WTC11 (cell line): ENCODE results near the gene KIAA1328.

Experiments used
- NR3C1 ChIP-seq: sonication (generic); formaldehyde crosslinking; conservative IDR thresholded peaks from 2 replicates; pipeline ENCODE4 v1.8.1; 2023; ENCODE audit warnings: low read depth, mild to moderate bottlenecking, missing genetic modification reagents
- ZNF671 ChIP-seq: fragments of 250-450 bp; sonication (Bioruptor Pico); IDR thresholded peaks from 2 replicates; pipeline ENCODE4 v1.8.0; 2021; ENCODE audit warnings: mild to moderate bottlenecking
- TF ChIP-seq, protein P1 (sequence below): fragments of 200-600 bp; IDR thresholded peaks from 2 replicates; pipeline ENCODE4 v1.8.0; 2022; ENCODE audit warnings: antibody characterized with exemption
- TF ChIP-seq, protein P2 (sequence below): sonication (generic); formaldehyde crosslinking; IDR thresholded peaks from 2 replicates; pipeline ENCODE4 v1.8.0; 2022; ENCODE audit warnings: mild to moderate bottlenecking, missing genetic modification reagents
- TF ChIP-seq, protein P3 (sequence below): sonication (generic); formaldehyde crosslinking; IDR thresholded peaks from 2 replicates; pipeline ENCODE4 v1.8.1; 2022; ENCODE audit warnings: low read depth, missing genetic modification reagents, borderline replicate concordance

DNA sequence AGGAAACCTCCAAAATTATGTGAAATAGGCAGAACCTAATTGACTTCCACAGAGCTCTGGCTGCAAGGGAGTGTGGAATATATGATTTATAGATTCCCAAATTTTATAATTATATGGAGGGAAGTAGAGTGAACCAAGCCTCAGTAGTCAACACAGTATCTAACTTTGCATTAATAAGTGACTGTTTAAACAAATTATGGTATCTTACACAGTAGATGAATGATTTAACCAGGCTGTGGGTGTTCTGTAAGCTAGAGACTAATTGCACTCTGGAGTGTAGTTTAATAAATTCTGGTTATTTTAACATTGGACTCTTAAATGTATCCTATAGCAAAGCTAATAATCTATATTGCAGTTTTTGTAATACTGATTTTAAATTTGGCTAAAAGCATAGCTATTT is 183.5 kb downstream of the KIAA1328 start:
- TF ChIP-seq, protein P1, sequence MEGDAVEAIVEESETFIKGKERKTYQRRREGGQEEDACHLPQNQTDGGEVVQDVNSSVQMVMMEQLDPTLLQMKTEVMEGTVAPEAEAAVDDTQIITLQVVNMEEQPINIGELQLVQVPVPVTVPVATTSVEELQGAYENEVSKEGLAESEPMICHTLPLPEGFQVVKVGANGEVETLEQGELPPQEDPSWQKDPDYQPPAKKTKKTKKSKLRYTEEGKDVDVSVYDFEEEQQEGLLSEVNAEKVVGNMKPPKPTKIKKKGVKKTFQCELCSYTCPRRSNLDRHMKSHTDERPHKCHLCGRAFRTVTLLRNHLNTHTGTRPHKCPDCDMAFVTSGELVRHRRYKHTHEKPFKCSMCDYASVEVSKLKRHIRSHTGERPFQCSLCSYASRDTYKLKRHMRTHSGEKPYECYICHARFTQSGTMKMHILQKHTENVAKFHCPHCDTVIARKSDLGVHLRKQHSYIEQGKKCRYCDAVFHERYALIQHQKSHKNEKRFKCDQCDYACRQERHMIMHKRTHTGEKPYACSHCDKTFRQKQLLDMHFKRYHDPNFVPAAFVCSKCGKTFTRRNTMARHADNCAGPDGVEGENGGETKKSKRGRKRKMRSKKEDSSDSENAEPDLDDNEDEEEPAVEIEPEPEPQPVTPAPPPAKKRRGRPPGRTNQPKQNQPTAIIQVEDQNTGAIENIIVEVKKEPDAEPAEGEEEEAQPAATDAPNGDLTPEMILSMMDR: no peak
- TF ChIP-seq, protein P2, sequence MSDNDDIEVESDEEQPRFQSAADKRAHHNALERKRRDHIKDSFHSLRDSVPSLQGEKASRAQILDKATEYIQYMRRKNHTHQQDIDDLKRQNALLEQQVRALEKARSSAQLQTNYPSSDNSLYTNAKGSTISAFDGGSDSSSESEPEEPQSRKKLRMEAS (CRISPR knock-in tag): no peak
- TF ChIP-seq, protein P3, sequence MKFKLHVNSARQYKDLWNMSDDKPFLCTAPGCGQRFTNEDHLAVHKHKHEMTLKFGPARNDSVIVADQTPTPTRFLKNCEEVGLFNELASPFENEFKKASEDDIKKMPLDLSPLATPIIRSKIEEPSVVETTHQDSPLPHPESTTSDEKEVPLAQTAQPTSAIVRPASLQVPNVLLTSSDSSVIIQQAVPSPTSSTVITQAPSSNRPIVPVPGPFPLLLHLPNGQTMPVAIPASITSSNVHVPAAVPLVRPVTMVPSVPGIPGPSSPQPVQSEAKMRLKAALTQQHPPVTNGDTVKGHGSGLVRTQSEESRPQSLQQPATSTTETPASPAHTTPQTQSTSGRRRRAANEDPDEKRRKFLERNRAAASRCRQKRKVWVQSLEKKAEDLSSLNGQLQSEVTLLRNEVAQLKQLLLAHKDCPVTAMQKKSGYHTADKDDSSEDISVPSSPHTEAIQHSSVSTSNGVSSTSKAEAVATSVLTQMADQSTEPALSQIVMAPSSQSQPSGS (CRISPR knock-in tag): no peak
- TF ChIP-seq ZNF671 (no peak), NR3C1 (CRISPR knock-in tag) (no peak)
